HepG2 (cell line): Measurements from ENCODE around the gene ERFL. TPM values are rescaled to one million over a fixed set of nuclear protein-coding genes. Genes with fewer than 3 reads are reported as not detected.

Experiments used
- ARID4A ChIP-seq: sonication (generic); formaldehyde crosslinking; IDR thresholded peaks from 2 replicates; pipeline ENCODE4 v1.5.0; 2020; ENCODE audit warnings: mild to moderate bottlenecking, missing genetic modification reagents, borderline replicate concordance
- ATF6 ChIP-seq: sonication (generic); formaldehyde crosslinking; conservative IDR thresholded peaks from 2 replicates; pipeline ENCODE4 v1.4.0; 2020; ENCODE audit warnings: missing genetic modification reagents
- BRD4 ChIP-seq: sonication (generic); formaldehyde crosslinking; IDR thresholded peaks from 2 replicates; pipeline ENCODE4 v1.4.0; 2020; ENCODE audit warnings: missing genetic modification reagents
- CHCHD3 ChIP-seq: sonication (generic); formaldehyde crosslinking; IDR thresholded peaks from 2 replicates; pipeline ENCODE4 v1.8.0; 2022; ENCODE audit warnings: mild to moderate bottlenecking, missing genetic modification reagents, moderate library complexity
- RFX3 ChIP-seq: IDR thresholded peaks from 2 replicates; pipeline ENCODE4 v1.6.1; 2016; ENCODE audit warnings: missing biosample characterization, missing genetic modification reagents
- SP1 ChIP-seq, 2 experiments: fragments of 450-650 bp in 1 of 2; sonication (generic) in 1 of 2; formaldehyde crosslinking in 1 of 2; IDR thresholded peaks; 2 replicates each; pipeline versions ENCODE4 v1.4.0 to v1.6.1; 2016 to 2020; ENCODE audit warnings: missing genetic modification reagents in 1 of 2
- ZBED4 ChIP-seq: sonication (generic); formaldehyde crosslinking; IDR thresholded peaks from 2 replicates; pipeline ENCODE4 v1.4.0; 2020; ENCODE audit warnings: missing genetic modification reagents, borderline replicate concordance
- ZNF335 ChIP-seq: sonication (generic); formaldehyde crosslinking; IDR thresholded peaks from 2 replicates; pipeline ENCODE4 v1.4.0; 2020; ENCODE audit warnings: missing genetic modification reagents
- ZNF441 ChIP-seq: sonication (generic); formaldehyde crosslinking; IDR thresholded peaks from 2 replicates; pipeline ENCODE4 v1.7.0; 2021; ENCODE audit warnings: missing genetic modification reagents, borderline replicate concordance
- ZNF564 ChIP-seq: sonication (generic); formaldehyde crosslinking; IDR thresholded peaks from 2 replicates; pipeline ENCODE4 v1.8.1; 2023; ENCODE audit warnings: mild to moderate bottlenecking, missing genetic modification reagents
- ZNF652 ChIP-seq: IDR thresholded peaks from 2 replicates; pipeline ENCODE4 v1.6.1; 2016; ENCODE audit warnings: low read depth, borderline replicate concordance
- ZNF674 ChIP-seq: sonication (generic); formaldehyde crosslinking; IDR thresholded peaks from 2 replicates; pipeline ENCODE4 v1.5.0; 2020; ENCODE audit warnings: low read depth, mild to moderate bottlenecking, missing genetic modification reagents
- ZNF776 ChIP-seq: sonication (generic); formaldehyde crosslinking; IDR thresholded peaks from 2 replicates; pipeline ENCODE4 v1.4.0; 2020; ENCODE audit warnings: mild to moderate bottlenecking, missing genetic modification reagents
- polyA plus RNA-seq, 8 experiments: library from polyadenylated mRNA; depleted of rRNA in 3 of 8; stranded (reverse) in 7 of 8; unstranded in 1 of 8; fragments of >200 nt; fragmentation: Illumina TruSeq in 4 of 8; extraction: Trizol in 4 of 8; gene quantifications; 2 replicates each; pipeline versions ENCODE4 v1.2.1 to v1.2.3, GENCODE V29; 2011 to 2016; ENCODE audit warnings: low read depth in 4 of 8, missing spikeins in 1 of 8, mixed read lengths in 1 of 8; ENCODE audit not compliant: insufficient read depth in 1 of 8
- total RNA-seq, 5 experiments: library from RNA; depleted of rRNA; stranded (reverse); fragments of >200 nt; fragmentation: Illumina TruSeq; extraction: Trizol; gene quantifications; 2 replicates each; pipeline ENCODE4 v1.2.3, GENCODE V29; 2016; ENCODE audit warnings: low read depth in 1 of 5
- TF ChIP-seq, protein P1 (sequence below): sonication (generic); formaldehyde crosslinking; IDR thresholded peaks from 2 replicates; pipeline ENCODE4 v1.8.1; 2023; ENCODE audit warnings: mild to moderate bottlenecking, missing genetic modification reagents
- TF ChIP-seq, protein P2 (sequence below): sonication (generic); formaldehyde crosslinking; IDR thresholded peaks from 2 replicates; pipeline ENCODE4 v1.4.0; 2020; ENCODE audit warnings: missing genetic modification reagents

Gene ERFL
- total and polyA plus RNA-seq, 2 of the 13 experiments (the other 11 are each of a cell fraction or from before 2014, with no cell fraction given) = not detected

GRCh38 chr19:41904118-41904870 is 24.0 kb downstream of the ERFL start (continued):
- no peak for TF ChIP-seq ZNF674 (CRISPR knock-in tag)
- no peak; the same call in 1 of the 2 replicates for TF ChIP-seq ARID4A (CRISPR knock-in tag)
- no peak for TF ChIP-seq CHCHD3 (CRISPR knock-in tag)
- TF ChIP-seq ZNF441 (CRISPR knock-in tag) = no peak
- TF ChIP-seq ATF6 (CRISPR knock-in tag) = no peak
- TF ChIP-seq, protein P1, sequence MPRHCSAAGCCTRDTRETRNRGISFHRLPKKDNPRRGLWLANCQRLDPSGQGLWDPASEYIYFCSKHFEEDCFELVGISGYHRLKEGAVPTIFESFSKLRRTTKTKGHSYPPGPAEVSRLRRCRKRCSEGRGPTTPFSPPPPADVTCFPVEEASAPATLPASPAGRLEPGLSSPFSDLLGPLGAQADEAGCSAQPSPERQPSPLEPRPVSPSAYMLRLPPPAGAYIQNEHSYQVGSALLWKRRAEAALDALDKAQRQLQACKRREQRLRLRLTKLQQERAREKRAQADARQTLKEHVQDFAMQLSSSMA = no peak
- peak; percentile 56; the same call in 1 of the 2 replicates for TF ChIP-seq ZNF335 (CRISPR knock-in tag)
- TF ChIP-seq ZNF564 (CRISPR knock-in tag) = no peak
- no peak for TF ChIP-seq ZNF652 (CRISPR knock-in tag)
- TF ChIP-seq, protein P2, sequence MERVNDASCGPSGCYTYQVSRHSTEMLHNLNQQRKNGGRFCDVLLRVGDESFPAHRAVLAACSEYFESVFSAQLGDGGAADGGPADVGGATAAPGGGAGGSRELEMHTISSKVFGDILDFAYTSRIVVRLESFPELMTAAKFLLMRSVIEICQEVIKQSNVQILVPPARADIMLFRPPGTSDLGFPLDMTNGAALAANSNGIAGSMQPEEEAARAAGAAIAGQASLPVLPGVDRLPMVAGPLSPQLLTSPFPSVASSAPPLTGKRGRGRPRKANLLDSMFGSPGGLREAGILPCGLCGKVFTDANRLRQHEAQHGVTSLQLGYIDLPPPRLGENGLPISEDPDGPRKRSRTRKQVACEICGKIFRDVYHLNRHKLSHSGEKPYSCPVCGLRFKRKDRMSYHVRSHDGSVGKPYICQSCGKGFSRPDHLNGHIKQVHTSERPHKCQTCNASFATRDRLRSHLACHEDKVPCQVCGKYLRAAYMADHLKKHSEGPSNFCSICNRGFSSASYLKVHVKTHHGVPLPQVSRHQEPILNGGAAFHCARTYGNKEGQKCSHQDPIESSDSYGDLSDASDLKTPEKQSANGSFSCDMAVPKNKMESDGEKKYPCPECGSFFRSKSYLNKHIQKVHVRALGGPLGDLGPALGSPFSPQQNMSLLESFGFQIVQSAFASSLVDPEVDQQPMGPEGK (CRISPR knock-in tag) = peak; percentile 75
- no peak for TF ChIP-seq SP1 (IDR thresholded peaks at IDR 0.05)
- TF ChIP-seq SP1 (CRISPR knock-in tag; IDR thresholded peaks at IDR 0.05) = 0 out of 2 replicates have a peak, but pooled peaks have one; percentile 20
- no peak for TF ChIP-seq ZNF776 (CRISPR knock-in tag)
- TF ChIP-seq BRD4 (CRISPR knock-in tag) = no peak
- 0 out of 2 replicates have a peak, but pooled peaks have one; percentile 25 for TF ChIP-seq ZBED4
- TF ChIP-seq RFX3 = no peak
